Panc1 (cell line): ENCODE measurements around the gene PRSS3. TPM values are rescaled to one million over a fixed set of nuclear protein-coding genes. Genes with fewer than 3 reads are reported as not detected.
"Not testable (repeated sequence)": the region's sequence is repeated elsewhere in the genome, so short reads cannot be mapped to it uniquely, and the experiment has no call there.

Experiments
- ATAC-seq: fragments of 200-7000 bp; cut with Tn5 transposase; 2 replicates; pipeline ENCODE4 v1.9.1; 2020; ENCODE audit warnings: mild to moderate bottlenecking, moderate library complexity
- BruUV-seq: library from RNA; stranded (reverse); fragments of 400-500 nt; replicated peaks from 2 replicates; lab custom pipeline; 2021; lab: Mats Ljungman, UMichigan
- CTCF ChIA-PET: fragments of 300-600 bp; sonication (Branson Sonifier 250); formaldehyde crosslinking; loops from one replicate; lab custom pipeline; 2022; ENCODE audit warnings: antibody characterized with exemption; lab: Charles Lee
- POLR2A ChIA-PET: fragments of 300-600 bp; sonication (Branson Sonifier 250); formaldehyde crosslinking; loops from one replicate; lab custom pipeline; 2022; ENCODE audit warnings: antibody characterized with exemption; lab: Charles Lee
- DNase-seq: peaks from one replicate; pipeline ENCODE4 v3.0.0-alpha.2; 2010; ENCODE audit warnings: low read depth, low spot score
- H3K27ac ChIP-seq: 2 replicates; pipeline ENCODE4 v1.5.1; 2011; ENCODE audit warnings: mild to moderate bottlenecking, low read length, inconsistent platforms
- H3K27me3 ChIP-seq: fragments of 200-500 bp; sonication (Bioruptor generic); 2 replicates; pipeline ENCODE4 v1.6.0; 2014; ENCODE audit warnings: low read length, inconsistent platforms; ENCODE audit not compliant: control insufficient read depth, insufficient read depth
- H3K36me3 ChIP-seq: fragments of 200-500 bp; sonication (Bioruptor generic); 2 replicates; pipeline ENCODE4 v1.5.1; 2014; ENCODE audit warnings: inconsistent platforms, mild to moderate bottlenecking, low read length, moderate library complexity; ENCODE audit not compliant: control insufficient read depth, insufficient read depth
- H3K4me1 ChIP-seq: 2 replicates; pipeline ENCODE4 v1.5.1; 2011; ENCODE audit warnings: inconsistent platforms, mild to moderate bottlenecking, low read length, moderate library complexity; ENCODE audit not compliant: control insufficient read depth, insufficient read depth
- H3K4me3 ChIP-seq, 2 experiments: 2 replicates each; pipeline ENCODE4 v1.5.1; 2011 to 2012; ENCODE audit warnings: low read depth in 2 of 2, low read length in 2 of 2, mild to moderate bottlenecking in 2 of 2, inconsistent platforms in 1 of 2, moderate library complexity in 1 of 2
- H3K9me3 ChIP-seq: fragments of 200-500 bp; sonication (Bioruptor generic); 2 replicates; pipeline ENCODE4 v1.5.1; 2014; ENCODE audit warnings: low read depth, mild to moderate bottlenecking, inconsistent platforms, low read length, moderate library complexity; ENCODE audit not compliant: control insufficient read depth, insufficient read depth
- CTCF ChIP-seq: fragments of 450-650 bp; IDR thresholded peaks from 2 replicates; pipeline ENCODE4 v1.5.1; 2017; ENCODE audit warnings: mild to moderate bottlenecking
- POLR2AphosphoS5 ChIP-seq: IDR thresholded peaks from 2 replicates; pipeline ENCODE4 v1.6.1; 2012; ENCODE audit warnings: mild to moderate bottlenecking, low read depth, low read length, moderate library complexity
- REST ChIP-seq, 2 experiments: IDR thresholded peaks; 2 replicates each; pipeline ENCODE4 v1.6.1; 2011 to 2012; ENCODE audit warnings: low read depth in 2 of 2, control low read depth in 1 of 2, low read length in 1 of 2, mild to moderate bottlenecking in 1 of 2, moderate library complexity in 1 of 2; ENCODE audit not compliant: insufficient read depth in 1 of 2
- SIN3A ChIP-seq: IDR thresholded peaks from 2 replicates; pipeline ENCODE4 v1.6.1; 2012; ENCODE audit warnings: low read depth, mild to moderate bottlenecking, low read length, moderate library complexity, borderline replicate concordance; ENCODE audit not compliant: insufficient read depth
- TCF7L2 ChIP-seq: IDR thresholded peaks from 2 replicates; pipeline ENCODE4 v1.6.1; 2011; ENCODE audit warnings: mild to moderate bottlenecking, low read depth, low read length, inconsistent platforms
- in situ Hi-C: cut with HindIII; loops from 2 replicates; pipeline ENCODE4 v1.10.0; 2016; ENCODE audit warnings: low sequenced_read_pairs, low pct_unique_long_range_greater_than_20kb
- intact Hi-C: fragments of 100-400 bp; cut with micrococcal nuclease; formaldehyde crosslinking; loops from one replicate; pipeline ENCODE4 v1.10.0; 2022; ENCODE audit not compliant: unreplicated experiment
- total RNA-seq: library from RNA; stranded (reverse); gene quantifications from one replicate; pipeline ENCODE4 v1.2.1, GENCODE V29; 2021; ENCODE audit not compliant: unreplicated experiment

Gene PRSS3
- total RNA-seq, 1 experiment from 2014 or later, result 1.0 TPM

- no TSS peak for BruUV-seq
- H3K27ac ChIP-seq, result peak overlapping the region; percentile 62; the same call in 1 of the 2 replicates
- CTCF ChIA-PET, result interaction anchor here (0.6 kb wide), 1 partner anchor 40 kb away, joined by 3 read pairs; no protein-coding TSS in a partner anchor
- H3K27me3 ChIP-seq, result no peaks in the 10 kb centered on the region
- 0 out of 2 replicates have a peak, but pooled peaks cover 3% of the 10 kb centered on the region for H3K36me3 ChIP-seq
- in situ Hi-C loops, result no loop called here
- H3K4me1 ChIP-seq, result peaks cover 25% of the 10 kb centered on the region
- ATAC-seq (no peak), DNase-seq (no peak)
- intact Hi-C loops, result no loop called here
- POLR2A ChIA-PET, result no interaction called here
- TF ChIP-seq REST (IDR thresholded peaks at IDR 0.05; ENCODE audit: insufficient read depth in 1 of 2, low read depth in 2 of 2, low read length in 1 of 2) (no peak), POLR2AphosphoS5 (no peak), CTCF (no peak), SIN3A (no peak), TCF7L2 (no peak)
- peak overlapping the region in 1 of 2 experiments; percentile 71; a peak in 2 of 4 replicates for H3K4me3 ChIP-seq
- no peaks in the 10 kb centered on the region for H3K9me3 ChIP-seq
Measured at GRCh38 chr9:33820231-33820745, 24.9 kb downstream of the PRSS3 start.

GRCh38 chr9:33823801-33824200, 28.4 kb downstream of the PRSS3 start:
- ChIA-PET CTCF (no interaction called here), POLR2A (interaction anchor here (0.6 to 0.7 kb wide), 2 partner anchors 10 to 157 kb away, joined by 4 read pairs; no protein-coding TSS in a partner anchor)
- Histone ChIP-seq H3K27me3 (no peaks in the 10 kb centered on the region), H3K9me3 (no peaks in the 10 kb centered on the region), H3K4me3 (no peak overlapping the region), H3K4me1 (peaks cover 17% of the 10 kb centered on the region; the same call in 1 of the 2 replicates), H3K36me3 (0 out of 2 replicates have a peak, but pooled peaks cover 3% of the 10 kb centered on the region), H3K27ac (no peak overlapping the region)
- no peak for TF ChIP-seq REST (IDR thresholded peaks at IDR 0.05; ENCODE audit: insufficient read depth in 1 of 2, low read depth in 2 of 2, low read length in 1 of 2)
- no TSS peak for BruUV-seq
- in situ Hi-C loops (no loop called here), intact Hi-C loops (no loop called here)
- ATAC-seq (no peak), DNase-seq (no peak)

GRCh38 chr9:33827285-33827684, 31.9 kb downstream of the PRSS3 start:
- H3K27ac ChIP-seq, CTCF ChIA-PET, POLR2A ChIA-PET, BruUV-seq, DNase-seq, H3K4me1 ChIP-seq, H3K9me3 ChIP-seq, H3K36me3 ChIP-seq, in situ Hi-C loops, intact Hi-C loops, H3K4me3 ChIP-seq, H3K27me3 ChIP-seq, ATAC-seq: not testable (repeated sequence)

GRCh38 chr9:33829641-33830230, 34.4 kb downstream of the PRSS3 start:
- H3K36me3 ChIP-seq, DNase-seq, H3K9me3 ChIP-seq, POLR2A ChIA-PET, H3K27me3 ChIP-seq, in situ Hi-C loops, H3K27ac ChIP-seq, intact Hi-C loops, BruUV-seq, H3K4me3 ChIP-seq, CTCF ChIA-PET, H3K4me1 ChIP-seq, ATAC-seq: not testable (repeated sequence)
